ENCODE data around the gene ZNF611. TPM values are rescaled to one million over a fixed set of nuclear protein-coding genes. Genes with fewer than 3 reads are reported as not detected.

Gene ZNF611
- total and polyA plus RNA-seq, 2 of the 13 experiments (the other 11 are each of a cell fraction or from before 2014, with no cell fraction given) = 2.7 to 4.1 TPM

DNA sequence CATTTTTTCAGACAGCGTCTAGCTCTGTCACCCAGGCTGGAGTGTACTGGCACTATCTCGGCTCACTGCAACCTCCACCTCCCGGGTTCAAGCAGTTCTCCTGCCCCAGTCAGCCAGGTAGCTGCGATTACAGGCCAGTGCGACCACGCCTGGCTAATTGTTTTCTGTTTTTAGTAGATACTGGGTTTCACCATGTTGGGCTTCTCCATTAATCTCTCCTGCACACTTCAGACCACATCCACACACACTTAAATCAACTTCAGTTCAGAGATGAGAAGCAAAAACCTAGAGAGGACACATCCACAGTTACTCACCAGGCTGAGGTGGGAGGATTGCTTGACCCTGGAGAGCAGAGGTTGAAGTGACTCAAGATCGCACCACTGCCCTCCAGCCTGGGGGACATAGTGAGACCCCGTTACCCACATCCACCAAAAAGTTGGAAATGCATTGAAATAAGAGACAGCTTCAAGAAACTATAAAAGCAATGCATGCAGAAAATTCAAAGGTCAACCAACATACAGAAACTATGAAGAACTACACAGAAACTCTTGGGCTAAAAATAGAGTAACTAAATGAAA is 42.3 kb downstream of the ZNF611 start (continued):
- TF ChIP-seq PLSCR1 (CRISPR knock-in tag; IDR thresholded peaks at IDR 0.05; ENCODE audit: borderline replicate concordance) (no peak), ZNF431 (CRISPR knock-in tag; IDR thresholded peaks at IDR 0.05; ENCODE audit: borderline replicate concordance, low read depth) (no peak), HNRNPUL1 (IDR thresholded peaks at IDR 0.05; ENCODE audit: low read depth, low read length) (no peak), ZNF124 (CRISPR knock-in tag; IDR thresholded peaks at IDR 0.05) (no peak)

DNA sequence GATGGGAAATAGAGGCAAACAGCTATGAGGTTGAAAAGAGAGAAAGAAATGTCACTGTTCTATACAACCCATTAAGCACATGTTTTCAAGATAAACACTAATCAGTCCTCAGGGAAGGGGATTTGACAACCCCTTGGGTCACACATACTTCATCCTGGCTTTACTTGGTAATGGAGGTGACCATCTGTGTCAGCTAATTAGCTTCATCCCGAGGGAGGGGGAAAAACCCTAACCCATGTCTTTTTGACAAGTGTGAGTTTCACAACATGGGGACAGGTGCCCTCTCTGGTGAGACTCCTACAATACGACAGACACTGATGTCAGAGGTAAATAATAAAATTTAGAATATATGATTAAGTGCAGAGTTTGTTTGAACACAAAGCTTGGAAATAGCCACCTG is 43.1 kb downstream of the ZNF611 start:
- Histone ChIP-seq H3K9ac (ENCODE audit: insufficient read depth, low read depth, low read length) (no peak overlapping the region), H4K20me1 (ENCODE audit: insufficient read depth, low read length) (no peaks in the 10 kb centered on the region), H3K4me2 (ENCODE audit: low read depth, low read length) (no peak overlapping the region), H3K27ac (ENCODE audit: extremely low read length, insufficient read depth, low read length) (no peak overlapping the region), H3K4me3 (replicated peaks in 1 of 3; ENCODE audit: insufficient read depth in 1 of 3, low read depth in 2 of 3, low read length in 3 of 3) (no peak overlapping the region), H3K79me2 (ENCODE audit: insufficient read depth, low read length) (peaks cover 9% of the 10 kb centered on the region), H3K27me3 (ENCODE audit: control insufficient read depth in 1 of 2, insufficient read depth in 2 of 2, low read length in 2 of 2) (no peaks in the 10 kb centered on the region), H3K36me3 (replicated peaks in 1 of 2; ENCODE audit: control insufficient read depth in 1 of 2, insufficient read depth in 2 of 2, low read length in 2 of 2) (no peaks in the 10 kb centered on the region), H3K9me3 (ENCODE audit: low read length) (peaks cover 17% of the 10 kb centered on the region), H3K4me1 (ENCODE audit: insufficient read depth, low read length) (peaks cover 24% of the 10 kb centered on the region), H2AFZ (ENCODE audit: low read length) (no peak overlapping the region)
- ATAC-seq = no peak
- no TSS peak for BruUV-seq (replicated peaks)
- intact Hi-C loops (cut with micrococcal nuclease; ENCODE audit: unreplicated experiment) (no loop called here), in situ Hi-C loops (cut with HindIII; ENCODE audit: extremely low pct_ligation_motif_present, low pct_unique_long_range_greater_than_20kb) (loop anchor here (5.0 kb wide), 1 partner anchor 676 kb away; the partner anchor contains the start of gene ZNF525)
- ChIA-PET CTCF (ENCODE audit: low intra/inter-chr PET ratio, low total read pairs) (no interaction called here), POLR2A (no interaction called here)
- FAIRE-seq = no peak
- no peak for DNase-seq (ENCODE audit: low spot score)
- 21% methylated on average over 2 of the region's 2 CpGs for WGBS (ENCODE audit: low lambda C conversion rate)
- TF ChIP-seq ELK4 (CRISPR knock-in tag; IDR thresholded peaks at IDR 0.05; ENCODE audit: borderline replicate concordance) (no peak), ZNF839 (CRISPR knock-in tag; IDR thresholded peaks at IDR 0.05; ENCODE audit: borderline replicate concordance) (no peak), LBX2 (CRISPR knock-in tag; IDR thresholded peaks at IDR 0.05; ENCODE audit: borderline replicate concordance) (no peak), ZNF431 (CRISPR knock-in tag; IDR thresholded peaks at IDR 0.05; ENCODE audit: borderline replicate concordance, low read depth) (no peak), PCBP1 (IDR thresholded peaks at IDR 0.05; ENCODE audit: borderline replicate concordance, low read depth, low read length) (no peak), ZNF326 (CRISPR knock-in tag; IDR thresholded peaks at IDR 0.05; ENCODE audit: borderline replicate concordance) (no peak), CREB3 (CRISPR knock-in tag; IDR thresholded peaks at IDR 0.05) (no peak), ZBTB14 (CRISPR knock-in tag; IDR thresholded peaks at IDR 0.05) (no peak)

All from HepG2 (cell line).